Measurements from ENCODE around the gene TRPM1.

The TRPM1 gene

GRCh38 chr15:31101262-31102038 is at the start of gene TRPM1:
TRPM1 (minus strand) TSS chr15:31101725; CDS start chr15:31081355, 20,370 bp downstream.
- Histone ChIP-seq H3K4me3 (ENCODE audit: low read depth, low read length) (no peak within 1 kb of the TSS), H3K4me1 (ENCODE audit: control insufficient read depth, insufficient read depth, low read length) (peaks cover 17% of the 10 kb centered on the region), H3K9me3 (ENCODE audit: control insufficient read depth, insufficient read depth, low read depth, low read length) (no peaks in the 10 kb centered on the region), H3K27me3 (ENCODE audit: control insufficient read depth, insufficient read depth, low read length) (no peaks in the 10 kb centered on the region), H3K27ac (ENCODE audit: low read depth, low read length) (no peak within 1 kb of the TSS), H3K9ac (ENCODE audit: low read length) (no peak within 1 kb of the TSS), H3K36me3 (ENCODE audit: control insufficient read depth, insufficient read depth, low read length) (no peaks in the 10 kb centered on the region)

DNA sequence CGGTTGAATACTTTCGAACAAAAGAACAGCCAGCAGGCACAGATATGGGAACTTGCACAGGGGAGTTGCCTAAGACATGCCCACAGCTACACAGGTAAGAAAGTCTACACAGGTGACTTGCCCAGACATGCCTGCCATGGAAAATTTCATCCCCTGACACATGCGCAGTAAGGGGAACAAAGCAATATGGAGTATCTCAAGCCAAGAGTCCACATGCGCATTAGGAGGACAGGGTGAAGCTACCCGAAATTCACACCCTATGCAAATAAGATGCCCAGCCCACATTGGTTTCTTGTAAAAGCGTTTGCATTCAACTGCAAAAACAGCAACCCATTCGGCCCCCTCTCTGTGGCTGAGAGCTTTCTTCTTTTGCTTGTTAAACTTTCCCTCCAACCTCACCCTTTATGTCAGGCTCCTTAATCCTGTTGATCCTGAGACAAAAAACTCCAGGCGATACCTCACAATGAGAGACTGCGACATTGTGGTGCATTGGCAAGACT is 49.3 kb upstream of the TRPM1 start:
- H3K4me1 ChIP-seq (ENCODE audit: control insufficient read depth, insufficient read depth, low read length), result peaks cover 41% of the 10 kb centered on the region

GRCh38 chr15:31149987-31150386 is 48.5 kb upstream of the TRPM1 start:
- Histone ChIP-seq H3K4me1 (ENCODE audit: control insufficient read depth, insufficient read depth, low read length) (peaks cover 39% of the 10 kb centered on the region), H3K9ac (ENCODE audit: low read length) (no peak overlapping the region), H3K4me3 (ENCODE audit: low read depth, low read length) (no peak overlapping the region), H3K36me3 (ENCODE audit: control insufficient read depth, insufficient read depth, low read length) (no peaks in the 10 kb centered on the region), H3K27ac (ENCODE audit: low read depth, low read length) (no peak overlapping the region), H3K27me3 (ENCODE audit: control insufficient read depth, insufficient read depth, low read length) (no peaks in the 10 kb centered on the region), H3K9me3 (ENCODE audit: control insufficient read depth, insufficient read depth, low read depth, low read length) (peaks cover 17% of the 10 kb centered on the region)

More for the DNA sequence above, 49.3 kb upstream of the TRPM1 start:
- Histone ChIP-seq H3K27ac (ENCODE audit: low read depth, low read length) (peak overlapping the region; percentile 85; the same call in 1 of the 2 replicates), H3K36me3 (ENCODE audit: control insufficient read depth, insufficient read depth, low read length) (no peaks in the 10 kb centered on the region), H3K27me3 (ENCODE audit: control insufficient read depth, insufficient read depth, low read length) (no peaks in the 10 kb centered on the region), H3K9ac (ENCODE audit: low read length) (peak overlapping the region; percentile 53), H3K4me3 (ENCODE audit: low read depth, low read length) (no peak overlapping the region), H3K9me3 (ENCODE audit: control insufficient read depth, insufficient read depth, low read depth, low read length) (peaks cover 21% of the 10 kb centered on the region)

DNA sequence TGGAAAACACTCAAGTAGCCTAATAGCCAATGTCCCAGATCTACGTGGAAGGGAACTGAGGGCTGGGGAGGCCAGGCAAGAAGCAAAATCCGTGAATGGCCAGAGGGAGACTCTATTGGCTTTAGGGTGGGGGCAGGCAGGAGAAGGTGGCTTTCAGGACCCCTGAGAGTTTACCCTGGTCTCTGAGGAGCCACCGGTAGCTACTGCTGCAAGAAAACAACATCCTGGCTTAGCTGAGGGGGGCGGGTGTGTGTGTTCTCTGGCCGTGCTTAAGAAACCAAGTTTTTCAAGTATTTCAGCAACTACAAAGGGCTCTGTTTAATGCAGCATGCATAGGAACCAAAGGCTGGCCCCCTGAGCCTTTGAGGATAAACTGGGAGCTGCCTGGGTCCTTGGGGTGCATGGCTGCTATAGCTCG is 47.6 kb upstream of the TRPM1 start:
- peaks cover 13% of the 10 kb centered on the region for H3K9me3 ChIP-seq (ENCODE audit: control insufficient read depth, insufficient read depth, low read depth, low read length)
- no peak overlapping the region for H3K4me3 ChIP-seq (ENCODE audit: low read depth, low read length)
- peak overlapping the region; percentile 10 for H3K9ac ChIP-seq (ENCODE audit: low read length)
- no peaks in the 10 kb centered on the region for H3K27me3 ChIP-seq (ENCODE audit: control insufficient read depth, insufficient read depth, low read length)
- H3K36me3 ChIP-seq (ENCODE audit: control insufficient read depth, insufficient read depth, low read length), result no peaks in the 10 kb centered on the region
- peaks cover 39% of the 10 kb centered on the region for H3K4me1 ChIP-seq (ENCODE audit: control insufficient read depth, insufficient read depth, low read length)
- peak overlapping the region; percentile 4; the same call in 1 of the 2 replicates for H3K27ac ChIP-seq (ENCODE audit: low read depth, low read length)

GRCh38 chr15:31148297-31149087 is 47.0 kb upstream of the TRPM1 start:
- peak overlapping the region; percentile 23 for H3K9ac ChIP-seq (ENCODE audit: low read length)
- peak overlapping the region; percentile 4; the same call in 1 of the 2 replicates for H3K27ac ChIP-seq (ENCODE audit: low read depth, low read length)
- H3K4me1 ChIP-seq (ENCODE audit: control insufficient read depth, insufficient read depth, low read length), result peaks cover 39% of the 10 kb centered on the region
- H3K9me3 ChIP-seq (ENCODE audit: control insufficient read depth, insufficient read depth, low read depth, low read length), result peaks cover 13% of the 10 kb centered on the region
- H3K36me3 ChIP-seq (ENCODE audit: control insufficient read depth, insufficient read depth, low read length), result no peaks in the 10 kb centered on the region
- no peak overlapping the region for H3K4me3 ChIP-seq (ENCODE audit: low read depth, low read length)
- no peaks in the 10 kb centered on the region for H3K27me3 ChIP-seq (ENCODE audit: control insufficient read depth, insufficient read depth, low read length)

DNA sequence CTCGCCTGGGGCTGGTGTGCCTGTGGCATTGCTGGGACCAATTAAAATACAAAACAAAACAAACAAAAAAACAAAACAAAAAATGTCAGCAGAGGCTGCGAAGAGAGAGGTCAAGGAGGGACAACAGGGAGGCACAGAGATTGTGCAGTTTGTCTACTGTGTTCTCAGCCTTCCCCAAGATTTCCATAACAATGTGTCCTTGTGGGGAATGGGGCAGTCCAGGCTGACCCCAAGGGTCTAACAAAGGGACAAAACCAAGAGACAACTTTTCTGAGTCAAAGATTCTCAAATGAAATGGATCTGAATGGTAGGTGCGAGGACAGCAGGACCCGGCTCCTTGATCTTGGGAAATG is 46.4 kb upstream of the TRPM1 start:
- Histone ChIP-seq H3K4me3 (ENCODE audit: low read depth, low read length) (no peak overlapping the region), H3K4me1 (ENCODE audit: control insufficient read depth, insufficient read depth, low read length) (peaks cover 39% of the 10 kb centered on the region), H3K36me3 (ENCODE audit: control insufficient read depth, insufficient read depth, low read length) (no peaks in the 10 kb centered on the region), H3K27ac (ENCODE audit: low read depth, low read length) (no peak overlapping the region), H3K9ac (ENCODE audit: low read length) (no peak overlapping the region), H3K9me3 (ENCODE audit: control insufficient read depth, insufficient read depth, low read depth, low read length) (peaks cover 11% of the 10 kb centered on the region; the same call in 1 of the 2 replicates), H3K27me3 (ENCODE audit: control insufficient read depth, insufficient read depth, low read length) (no peaks in the 10 kb centered on the region)

- no peaks in the 10 kb centered on the region for H3K36me3 ChIP-seq (ENCODE audit: control insufficient read depth, insufficient read depth, low read length)
These were observed 45.9 kb upstream of the TRPM1 start for GRCh38 chr15:31147456-31147855.

GRCh38 chr15:31145271-31145911 is 43.9 kb upstream of the TRPM1 start:
- Histone ChIP-seq H3K4me1 (ENCODE audit: control insufficient read depth, insufficient read depth, low read length) (peaks cover 21% of the 10 kb centered on the region), H3K4me3 (ENCODE audit: low read depth, low read length) (no peak overlapping the region), H3K36me3 (ENCODE audit: control insufficient read depth, insufficient read depth, low read length) (no peaks in the 10 kb centered on the region), H3K9ac (ENCODE audit: low read length) (no peak overlapping the region), H3K27ac (ENCODE audit: low read depth, low read length) (no peak overlapping the region), H3K27me3 (ENCODE audit: control insufficient read depth, insufficient read depth, low read length) (no peaks in the 10 kb centered on the region), H3K9me3 (ENCODE audit: control insufficient read depth, insufficient read depth, low read depth, low read length) (no peaks in the 10 kb centered on the region)

More at GRCh38 chr15:31147456-31147855, 45.9 kb upstream of the TRPM1 start:
- no peak overlapping the region for H3K4me3 ChIP-seq (ENCODE audit: low read depth, low read length)
- no peak overlapping the region for H3K27ac ChIP-seq (ENCODE audit: low read depth, low read length)
- H3K27me3 ChIP-seq (ENCODE audit: control insufficient read depth, insufficient read depth, low read length), result no peaks in the 10 kb centered on the region
- H3K9ac ChIP-seq (ENCODE audit: low read length), result no peak overlapping the region
- H3K9me3 ChIP-seq (ENCODE audit: control insufficient read depth, insufficient read depth, low read depth, low read length), result peaks cover 7% of the 10 kb centered on the region; the same call in 1 of the 2 replicates
- H3K4me1 ChIP-seq (ENCODE audit: control insufficient read depth, insufficient read depth, low read length), result peaks cover 39% of the 10 kb centered on the region

DNA sequence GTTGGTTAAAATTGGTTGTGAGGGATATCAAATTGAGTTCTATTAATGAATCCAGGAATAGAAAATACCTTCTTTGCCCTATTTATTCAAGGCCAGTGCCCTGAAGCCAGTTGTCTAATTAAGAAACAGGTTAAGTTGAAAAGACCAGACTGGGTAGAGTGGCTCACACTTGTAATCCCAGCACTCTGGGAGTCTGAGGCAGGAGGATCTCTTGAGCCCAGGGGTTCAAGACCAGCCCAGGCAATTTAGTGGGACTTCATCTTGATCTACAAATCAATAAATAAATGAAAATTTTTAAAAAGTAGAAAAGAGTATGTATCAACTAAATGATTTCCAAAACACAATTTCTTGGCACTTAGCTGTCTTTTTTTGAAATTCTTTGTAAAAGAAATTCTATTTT is 40.3 kb upstream of the TRPM1 start:
- Histone ChIP-seq H3K9me3 (ENCODE audit: control insufficient read depth, insufficient read depth, low read depth, low read length) (no peaks in the 10 kb centered on the region), H3K27ac (ENCODE audit: low read depth, low read length) (no peak overlapping the region), H3K9ac (ENCODE audit: low read length) (no peak overlapping the region)

DNA sequence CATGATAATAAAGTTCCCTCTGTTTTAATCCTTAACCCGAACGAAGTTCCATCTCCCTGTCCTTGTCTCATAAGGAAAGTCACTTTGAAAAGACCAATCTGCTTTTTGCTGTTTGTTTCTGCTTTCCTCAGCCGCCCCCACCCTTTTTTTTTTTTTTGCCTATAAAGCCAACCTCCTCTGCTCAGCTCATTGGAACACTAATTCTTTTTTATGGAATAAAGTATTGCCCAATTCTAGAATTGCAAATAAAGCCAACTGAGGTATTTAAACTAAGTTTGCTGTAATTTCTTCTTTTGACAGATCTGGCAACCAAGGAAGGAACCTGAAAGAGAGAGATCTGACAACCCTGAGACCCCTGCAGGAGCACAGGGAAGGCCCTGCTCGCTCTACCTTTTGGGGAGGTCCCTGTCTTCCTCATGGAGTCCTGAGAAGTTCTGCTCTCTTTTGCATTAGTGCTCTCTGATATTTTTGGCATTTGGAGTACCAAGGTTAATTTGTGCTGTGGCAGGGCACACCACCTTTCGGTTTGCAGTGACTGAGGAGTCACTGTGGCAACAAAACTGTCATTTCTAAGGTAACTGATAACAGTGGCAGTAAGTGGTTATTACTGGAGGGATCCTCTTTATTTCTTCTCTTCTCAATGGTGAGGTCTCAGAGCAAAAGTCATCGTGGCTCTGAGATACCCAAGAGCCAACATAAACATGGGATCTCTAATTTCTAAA is 35.2 kb upstream of the TRPM1 start:
- H3K36me3 ChIP-seq (ENCODE audit: control insufficient read depth, insufficient read depth, low read length), result no peaks in the 10 kb centered on the region
- H3K4me3 ChIP-seq (ENCODE audit: low read depth, low read length), result no peak overlapping the region
- H3K9ac ChIP-seq (ENCODE audit: low read length), result no peak overlapping the region
- no peak overlapping the region for H3K27ac ChIP-seq (ENCODE audit: low read depth, low read length)
- H3K9me3 ChIP-seq (ENCODE audit: control insufficient read depth, insufficient read depth, low read depth, low read length), result peaks cover 19% of the 10 kb centered on the region
- H3K4me1 ChIP-seq (ENCODE audit: control insufficient read depth, insufficient read depth, low read length), result no peaks in the 10 kb centered on the region; the same call in 1 of the 2 replicates
- H3K27me3 ChIP-seq (ENCODE audit: control insufficient read depth, insufficient read depth, low read length), result no peaks in the 10 kb centered on the region

More for the DNA sequence above, 40.3 kb upstream of the TRPM1 start:
- Histone ChIP-seq H3K27me3 (ENCODE audit: control insufficient read depth, insufficient read depth, low read length) (no peaks in the 10 kb centered on the region), H3K4me3 (ENCODE audit: low read depth, low read length) (no peak overlapping the region), H3K36me3 (ENCODE audit: control insufficient read depth, insufficient read depth, low read length) (no peaks in the 10 kb centered on the region), H3K4me1 (ENCODE audit: control insufficient read depth, insufficient read depth, low read length) (no peaks in the 10 kb centered on the region; the same call in 1 of the 2 replicates)

All from HUES6 (cell line).